CD4-positive, alpha-beta T cell treated with Interleukin-2 at 100 ng/mL for 4 hours (primary cell): ENCODE measurements around the gene DAGLA.
A peak's percentile ranks its signal among the peaks of the same experiment; 100 is the strongest.

Experiments
- DNase-seq: peaks from one replicate; pipeline ENCODE4 v3.0.0-alpha.2; 2020; ENCODE audit warnings: low spot score

The DAGLA gene

DNA sequence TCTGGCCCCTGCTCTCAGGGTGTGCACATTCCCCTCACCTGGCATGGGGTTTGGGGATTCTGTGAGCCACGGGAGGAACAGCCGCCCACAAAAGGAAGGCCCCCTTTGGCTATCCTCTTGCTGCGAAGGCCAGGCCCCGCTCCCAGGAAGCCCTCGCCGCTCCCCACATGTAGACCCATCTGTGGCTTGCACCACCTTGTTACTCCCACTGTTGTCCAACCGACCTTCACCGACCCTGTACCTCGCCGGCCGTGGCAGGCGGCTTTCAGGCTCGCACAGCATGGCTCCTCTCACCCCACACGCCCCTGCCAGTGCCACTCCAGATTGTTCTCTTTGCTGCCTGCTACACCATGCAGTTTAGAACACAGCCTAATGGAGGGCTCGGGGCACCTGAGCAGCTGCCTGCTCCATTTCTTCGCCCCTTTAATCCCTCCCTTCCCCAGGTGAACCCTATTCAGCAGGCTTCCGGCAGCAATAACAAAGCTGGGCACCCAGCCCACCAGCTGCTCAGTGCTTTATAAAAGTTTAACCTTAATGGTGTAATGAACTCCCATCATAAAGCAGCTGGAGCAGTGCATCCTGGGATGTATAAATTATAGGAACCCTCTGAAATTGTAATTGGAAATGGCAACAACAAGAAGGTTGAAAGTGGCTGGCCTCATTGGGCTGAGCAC, 10.7 kb downstream of the DAGLA start:
- DNase-seq = no peak

DNA sequence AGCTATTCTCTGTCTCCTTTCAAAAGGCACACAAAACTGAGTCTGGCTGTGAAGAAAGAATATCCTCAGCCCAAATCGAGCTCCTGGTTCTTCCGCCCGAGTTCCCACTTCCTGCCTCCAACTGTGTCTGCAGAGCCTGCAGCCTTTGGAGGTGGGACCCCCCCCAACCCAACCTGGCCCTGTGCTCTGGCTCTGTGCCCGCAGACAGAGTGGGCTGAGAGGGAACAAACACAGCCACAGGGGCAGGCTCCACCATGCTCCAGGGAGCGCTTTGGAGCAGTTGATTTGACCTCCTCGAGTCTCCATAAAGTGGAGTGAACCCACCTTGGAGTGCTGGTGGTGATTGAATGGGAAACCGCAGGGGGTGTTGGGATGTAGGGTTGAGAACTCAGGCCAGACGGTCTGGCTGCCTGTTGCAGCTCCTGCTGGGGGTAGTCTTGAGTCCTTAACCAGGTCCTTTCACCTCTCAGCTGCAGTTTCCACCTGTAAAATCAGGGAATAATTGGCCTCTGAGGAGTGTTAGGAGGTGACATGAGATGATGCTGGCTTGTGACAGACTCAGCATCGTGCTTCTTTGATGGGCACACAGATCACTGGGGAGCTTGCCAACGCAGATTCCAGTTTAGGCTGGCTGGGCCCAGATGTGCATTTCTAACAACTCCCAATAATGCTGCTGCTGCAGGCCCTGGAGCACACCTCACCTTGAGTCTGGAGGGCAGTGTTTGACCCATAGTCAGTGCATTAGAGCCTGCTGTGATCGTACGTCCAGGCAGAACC, 11.4 kb downstream of the DAGLA start:
- no peak for DNase-seq

DNA sequence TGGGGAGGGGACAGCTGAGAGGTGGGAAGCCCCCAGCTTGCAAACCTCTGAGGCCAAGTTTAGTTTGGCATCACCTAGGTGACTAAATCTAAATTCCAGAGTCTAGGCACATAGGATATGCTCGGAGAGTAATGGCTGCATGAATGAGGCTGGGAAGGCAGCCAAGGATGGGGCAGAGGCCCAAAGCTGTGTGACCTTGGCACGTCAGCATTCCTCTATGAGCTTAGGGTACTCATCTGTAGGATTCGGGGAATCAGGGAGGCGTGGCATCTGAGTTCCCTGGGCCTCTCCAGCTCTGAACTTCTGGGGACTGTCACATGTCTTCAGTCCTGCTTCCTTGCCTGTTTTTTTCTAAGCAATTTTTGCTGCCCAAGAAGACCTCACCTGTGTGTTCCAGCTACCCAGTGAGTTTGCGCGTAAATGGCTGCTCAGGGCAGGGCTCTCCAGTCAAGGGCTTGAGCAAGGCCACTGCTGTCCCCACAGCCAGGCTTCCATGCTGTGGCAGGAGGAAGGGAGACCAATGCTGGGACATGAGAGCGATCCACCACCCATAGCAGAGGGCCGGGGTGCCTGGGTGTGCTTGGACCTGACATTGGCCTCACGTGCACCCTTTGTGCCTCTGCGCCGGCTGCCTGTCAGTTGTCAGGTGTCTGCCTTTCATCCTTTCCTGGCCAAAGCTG, 13.9 kb downstream of the DAGLA start:
- DNase-seq = no peak

DNA sequence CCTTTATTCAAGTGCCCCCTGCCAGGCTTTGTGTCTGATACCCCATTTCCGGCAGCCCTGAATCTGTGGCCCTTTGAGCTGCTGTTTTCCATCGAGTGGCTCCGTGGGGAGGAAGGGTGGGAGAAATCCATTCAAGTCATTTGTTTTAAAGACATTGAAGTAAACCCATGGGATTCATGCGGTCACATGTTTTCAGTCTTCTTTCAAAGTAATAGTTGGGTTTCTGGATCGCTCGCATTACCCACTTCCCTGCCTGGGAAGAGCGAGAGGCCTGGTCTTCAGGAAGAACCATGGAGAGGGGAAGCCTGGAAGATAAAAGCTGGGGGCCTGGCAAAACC, 14.4 kb downstream of the DAGLA start:
- DNase-seq = no peak

DNA sequence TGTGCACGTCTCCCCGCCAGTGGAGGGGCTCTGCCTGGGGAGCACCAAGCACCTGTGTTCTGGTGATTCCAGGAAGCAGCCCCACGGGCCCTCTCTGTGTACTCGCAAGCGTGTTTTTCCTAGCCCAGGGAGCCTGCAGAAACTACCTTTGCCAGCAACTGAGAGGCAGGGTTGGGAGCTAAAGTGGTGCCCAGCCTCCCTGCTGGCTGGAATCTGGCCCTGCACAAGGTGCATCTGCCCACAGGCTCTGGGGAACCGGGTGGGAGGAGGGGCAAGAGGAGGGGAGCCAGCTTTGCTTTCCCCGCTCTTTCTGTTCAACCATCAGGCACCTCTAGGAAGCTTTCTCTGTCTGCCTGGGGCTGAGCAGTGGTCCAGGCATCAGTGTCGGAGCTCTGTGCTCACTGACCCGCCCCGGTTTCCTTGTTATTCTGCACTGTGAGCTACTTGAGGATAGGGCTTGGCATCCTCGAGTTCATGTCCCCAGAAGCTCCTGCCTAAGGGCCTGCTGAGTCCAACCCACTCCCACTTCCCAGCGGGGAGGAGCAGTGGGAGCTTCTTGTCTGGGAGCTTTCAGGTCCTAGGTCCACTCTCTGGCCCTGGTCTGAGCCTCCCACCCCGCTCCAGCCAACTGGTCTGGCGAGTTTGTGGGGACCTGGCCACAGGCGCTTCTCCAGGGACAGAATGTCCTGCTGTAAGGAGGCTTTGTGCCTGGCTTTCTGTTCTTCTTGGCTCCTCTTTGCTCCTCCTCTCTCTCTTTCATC, 14.9 kb downstream of the DAGLA start:
- DNase-seq = no peak

DNA sequence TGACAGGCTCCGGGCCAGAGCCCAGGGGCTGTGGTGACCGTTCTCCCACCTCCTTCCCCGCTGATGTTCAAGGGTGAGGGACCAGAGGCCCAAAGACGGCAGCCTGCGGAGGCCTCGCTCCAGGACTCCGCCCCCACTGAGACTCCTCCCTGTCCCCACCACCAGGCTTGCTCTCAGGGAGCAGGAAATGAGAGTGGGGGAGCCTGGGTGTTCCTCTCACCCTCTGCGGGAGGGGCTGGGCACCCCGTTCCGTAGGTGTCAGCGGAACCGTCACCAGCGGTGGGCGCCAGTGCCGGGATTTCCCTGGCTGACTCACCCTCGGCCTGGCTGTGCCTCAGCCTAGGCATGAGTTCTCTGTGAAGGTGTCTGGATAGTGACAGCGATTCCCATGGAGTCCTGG, 15.7 kb downstream of the DAGLA start:
- peak; percentile 95 for DNase-seq

DNA sequence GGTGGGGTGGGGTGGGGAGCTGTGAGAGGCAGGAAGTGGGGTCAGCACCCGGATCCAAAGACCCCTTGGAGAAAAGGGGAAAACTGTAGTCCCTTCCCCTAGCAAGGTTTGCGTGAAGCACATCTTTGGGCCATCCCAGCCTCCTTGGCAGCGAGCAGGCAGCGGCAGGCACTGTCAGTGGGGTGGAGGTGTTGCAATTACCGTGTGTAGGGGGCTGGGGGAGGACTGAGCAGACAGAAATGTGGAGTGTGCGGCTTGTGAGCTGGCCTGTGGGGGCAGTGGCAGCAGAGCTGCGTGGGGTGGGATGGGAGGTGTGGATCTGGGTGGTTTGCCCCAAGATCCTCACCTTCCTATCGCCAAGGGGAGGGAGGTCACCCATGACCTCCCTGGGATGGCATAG, 16.4 kb downstream of the DAGLA start:
- DNase-seq = no peak

DNA sequence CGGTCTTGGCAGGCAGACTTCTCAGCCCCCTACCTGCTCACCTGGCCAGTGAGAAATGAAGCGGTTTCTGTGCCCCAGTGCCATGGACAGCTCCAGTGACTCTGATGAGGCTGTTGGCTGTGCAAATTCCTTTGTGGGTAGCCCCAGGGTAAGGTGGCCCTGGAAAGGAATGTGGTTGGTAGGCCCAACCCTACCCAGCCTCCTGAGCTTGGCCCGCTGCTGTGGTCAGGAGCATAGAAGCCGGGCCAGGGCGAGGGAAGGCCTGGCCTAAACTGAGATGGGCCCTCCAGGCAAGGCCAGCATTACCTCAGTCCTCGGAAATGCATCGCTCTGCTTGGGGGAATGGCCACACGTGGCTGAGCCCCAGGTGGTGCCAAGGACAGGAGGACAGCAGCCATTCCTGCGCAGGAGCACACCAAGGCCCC, 16.9 kb downstream of the DAGLA start:
- no peak for DNase-seq

DNA sequence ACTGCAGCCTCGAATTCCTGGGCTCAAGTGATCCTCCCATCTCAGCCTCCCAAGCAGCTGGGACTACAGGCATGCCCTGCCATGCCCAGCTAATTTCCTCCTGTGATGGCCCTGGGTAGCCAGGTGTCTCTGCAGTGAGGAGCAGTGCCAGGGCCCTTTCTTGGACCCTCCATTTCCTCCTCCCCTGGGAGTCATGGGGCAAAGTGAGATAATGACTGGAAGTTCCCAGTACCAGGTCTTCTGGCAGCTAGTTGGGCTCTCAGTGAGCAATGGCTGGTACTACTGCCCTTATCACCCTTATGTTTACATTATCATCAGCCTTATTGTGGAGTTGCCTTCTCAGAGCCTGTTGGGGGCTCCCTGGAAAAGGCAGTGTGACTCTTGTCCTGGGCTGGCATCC, 17.6 kb downstream of the DAGLA start:
- no peak for DNase-seq

DNA sequence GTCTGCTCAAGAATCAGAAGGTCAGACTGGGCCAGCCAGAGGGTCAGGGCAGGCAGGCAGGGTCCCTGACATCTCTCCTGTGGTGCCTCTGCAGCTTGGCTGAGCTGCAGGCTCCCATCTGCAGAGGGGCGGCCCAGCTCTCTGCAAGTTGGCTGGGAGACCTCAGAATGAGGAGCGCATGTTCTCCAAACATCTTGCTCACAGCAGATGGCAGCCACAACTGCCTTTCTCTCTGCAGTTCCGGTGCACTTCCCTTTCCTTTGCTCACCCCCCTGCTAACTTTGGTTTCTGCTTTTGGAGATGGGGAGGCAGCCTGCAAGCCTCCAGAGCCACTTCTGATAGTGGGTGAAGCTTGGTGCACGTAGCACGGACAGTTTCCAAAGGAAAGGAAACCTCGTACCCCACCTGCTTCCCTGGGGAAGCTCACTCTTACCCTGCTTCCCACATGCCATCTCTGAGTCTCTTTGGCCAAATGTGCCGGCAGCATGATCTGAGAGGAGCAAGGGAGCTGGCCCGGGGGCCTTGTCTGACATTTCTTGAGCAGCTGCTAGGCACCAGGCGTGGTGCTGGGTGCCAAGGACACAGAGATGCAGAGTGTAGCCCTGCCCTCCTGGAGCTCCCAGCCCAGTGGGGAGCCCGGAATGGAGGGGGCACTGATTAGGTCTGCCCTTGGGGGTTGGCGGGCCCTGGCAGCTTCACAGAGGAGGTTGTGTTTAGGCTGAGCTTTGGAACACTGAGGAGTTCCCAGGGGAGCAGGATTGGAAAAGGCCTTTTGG, 18.2 kb downstream of the DAGLA start:
- DNase-seq = no peak

DNA sequence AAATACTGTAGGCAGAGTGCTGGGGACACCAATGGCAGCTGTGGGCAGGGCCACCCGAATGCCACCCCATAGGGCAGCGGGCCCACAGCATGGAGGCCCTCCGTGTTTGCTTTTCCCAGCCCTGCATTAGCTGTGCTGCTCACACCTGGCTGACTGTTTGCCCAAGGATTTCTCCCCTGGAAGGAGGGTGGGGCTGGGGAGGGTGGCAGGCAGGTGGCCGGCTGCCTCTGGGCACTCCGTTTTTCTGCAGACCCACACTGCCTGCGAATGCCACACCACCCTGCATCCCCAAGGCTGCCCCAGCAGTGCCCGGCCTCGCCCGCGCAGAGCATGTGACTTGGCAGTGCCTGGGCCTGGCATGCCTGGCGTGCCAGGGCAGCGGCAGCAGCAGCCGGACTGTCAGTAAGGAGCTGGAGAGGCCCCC, 19.6 kb downstream of the DAGLA start:
- DNase-seq = no peak

DNA sequence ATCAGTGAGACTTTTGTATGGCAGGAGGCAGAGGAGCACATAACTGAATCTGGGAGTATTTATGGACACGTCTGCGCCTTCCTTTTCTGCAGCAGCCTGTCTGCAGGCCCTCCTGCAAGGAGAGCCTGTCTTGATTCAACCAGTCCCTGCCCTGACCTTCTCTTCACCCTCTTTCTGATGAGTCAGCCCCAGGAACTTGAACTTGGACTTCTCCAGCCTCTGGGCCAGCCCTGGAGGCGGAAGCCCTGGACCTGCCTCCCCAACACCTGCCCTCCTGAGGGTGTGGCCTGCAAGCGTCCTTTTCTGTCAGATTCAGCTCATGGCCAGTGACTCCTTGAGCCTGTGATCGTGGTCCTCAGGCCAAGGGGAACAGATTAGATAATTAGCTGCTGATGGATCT, 20.0 kb downstream of the DAGLA start:
- DNase-seq = no peak

DNA sequence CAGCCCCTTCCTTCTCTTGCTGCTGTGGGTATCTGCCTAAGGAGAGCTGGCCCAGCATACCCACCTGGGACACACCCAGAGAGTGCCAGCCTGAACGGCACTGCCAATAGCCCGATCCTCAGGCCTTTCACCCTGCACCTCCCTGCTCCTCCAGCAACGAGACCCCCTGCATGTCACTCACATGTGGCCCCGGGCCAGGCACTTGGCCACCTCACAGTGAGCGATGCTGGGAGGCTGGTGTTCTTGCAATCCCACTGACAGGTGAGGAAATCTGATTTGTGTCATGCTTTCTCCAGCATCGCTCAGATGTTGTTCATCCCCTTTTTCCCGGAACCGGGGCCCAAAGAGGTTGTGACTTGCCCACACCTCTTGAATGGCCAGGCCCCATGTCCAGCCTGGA, 20.5 kb downstream of the DAGLA start:
- no peak for DNase-seq

DNA sequence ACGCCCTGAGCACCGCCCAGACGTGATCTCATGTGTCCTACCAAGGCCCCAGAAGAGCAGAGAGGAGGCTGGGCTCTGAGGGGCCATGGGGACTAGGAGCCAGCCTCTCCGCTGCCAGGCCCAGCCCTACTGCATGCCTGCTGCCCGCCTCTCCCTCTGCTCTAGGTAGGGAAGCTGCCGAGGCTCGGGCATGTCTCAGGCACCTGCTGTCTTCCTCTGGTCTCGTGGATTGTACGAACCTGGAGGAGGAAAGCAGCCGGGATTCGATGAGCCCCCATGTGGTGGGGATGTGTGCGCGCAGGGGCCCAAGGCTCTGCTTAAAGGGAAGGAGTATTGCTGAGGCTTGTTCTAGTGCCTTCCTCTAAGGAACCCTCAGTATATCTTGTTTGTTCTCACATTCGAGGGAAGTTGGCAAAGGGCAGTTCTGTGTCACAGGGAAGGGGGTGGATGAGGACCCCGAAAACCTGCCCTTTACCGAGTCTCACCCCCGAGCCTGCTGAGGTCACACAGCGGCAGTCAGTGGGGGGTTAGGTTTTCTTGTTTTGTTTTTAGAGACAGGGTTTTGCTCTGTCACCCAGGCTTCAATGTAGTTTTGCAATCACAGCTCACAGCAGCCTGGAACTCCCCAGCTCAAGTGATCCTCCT, 21.2 kb downstream of the DAGLA start:
- no peak for DNase-seq

DNA sequence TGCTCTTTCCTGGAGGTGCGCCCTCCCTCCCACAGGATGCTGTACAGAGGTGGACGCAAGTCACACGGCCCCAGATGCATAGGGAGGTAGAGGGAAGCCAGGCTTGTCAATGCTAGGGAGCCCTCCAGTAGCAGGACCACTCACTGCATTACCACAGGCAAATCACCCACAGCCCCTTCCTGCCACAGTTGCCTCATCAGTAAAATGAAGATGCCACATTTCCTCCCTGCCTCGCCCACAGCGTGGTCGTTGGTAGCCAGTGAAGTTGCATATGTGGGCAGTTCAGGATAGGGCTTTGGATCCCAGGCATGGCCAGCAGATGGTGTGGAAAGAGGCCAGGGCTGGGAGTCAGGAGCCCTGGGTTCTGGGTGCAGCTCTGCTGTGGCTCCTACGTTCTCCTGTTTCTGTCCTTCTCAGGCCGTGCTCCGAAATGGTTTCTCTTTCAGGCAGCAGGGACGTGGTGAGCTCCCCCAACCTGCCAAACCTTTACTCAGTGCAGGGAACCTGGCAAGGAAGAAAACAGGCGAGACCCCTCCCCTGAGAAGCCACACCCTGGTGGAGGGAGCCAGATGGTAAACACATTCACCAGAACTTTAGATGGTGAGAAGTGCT, 22.6 kb downstream of the DAGLA start:
- no peak for DNase-seq

DNA sequence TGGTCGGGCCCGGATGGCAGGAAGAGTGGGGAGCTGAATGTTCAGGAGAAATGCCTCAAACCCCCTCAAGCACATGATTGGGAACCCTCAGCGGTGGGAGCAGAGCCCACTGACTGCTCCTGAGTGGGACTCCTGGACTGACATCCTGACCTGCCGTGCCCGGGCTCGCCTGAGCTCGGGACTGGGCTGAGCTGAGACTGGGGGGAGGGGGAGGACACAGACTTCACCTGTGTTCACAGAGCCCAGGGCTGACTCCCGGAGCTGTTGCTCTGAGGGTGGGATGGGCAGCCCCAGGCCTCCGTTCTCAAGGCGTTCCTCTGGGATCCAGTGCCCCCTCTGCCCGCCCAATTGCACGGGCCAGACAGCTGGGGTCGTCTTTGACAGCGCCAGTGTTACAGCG, 24.6 kb downstream of the DAGLA start:
- DNase-seq = no peak

DNA sequence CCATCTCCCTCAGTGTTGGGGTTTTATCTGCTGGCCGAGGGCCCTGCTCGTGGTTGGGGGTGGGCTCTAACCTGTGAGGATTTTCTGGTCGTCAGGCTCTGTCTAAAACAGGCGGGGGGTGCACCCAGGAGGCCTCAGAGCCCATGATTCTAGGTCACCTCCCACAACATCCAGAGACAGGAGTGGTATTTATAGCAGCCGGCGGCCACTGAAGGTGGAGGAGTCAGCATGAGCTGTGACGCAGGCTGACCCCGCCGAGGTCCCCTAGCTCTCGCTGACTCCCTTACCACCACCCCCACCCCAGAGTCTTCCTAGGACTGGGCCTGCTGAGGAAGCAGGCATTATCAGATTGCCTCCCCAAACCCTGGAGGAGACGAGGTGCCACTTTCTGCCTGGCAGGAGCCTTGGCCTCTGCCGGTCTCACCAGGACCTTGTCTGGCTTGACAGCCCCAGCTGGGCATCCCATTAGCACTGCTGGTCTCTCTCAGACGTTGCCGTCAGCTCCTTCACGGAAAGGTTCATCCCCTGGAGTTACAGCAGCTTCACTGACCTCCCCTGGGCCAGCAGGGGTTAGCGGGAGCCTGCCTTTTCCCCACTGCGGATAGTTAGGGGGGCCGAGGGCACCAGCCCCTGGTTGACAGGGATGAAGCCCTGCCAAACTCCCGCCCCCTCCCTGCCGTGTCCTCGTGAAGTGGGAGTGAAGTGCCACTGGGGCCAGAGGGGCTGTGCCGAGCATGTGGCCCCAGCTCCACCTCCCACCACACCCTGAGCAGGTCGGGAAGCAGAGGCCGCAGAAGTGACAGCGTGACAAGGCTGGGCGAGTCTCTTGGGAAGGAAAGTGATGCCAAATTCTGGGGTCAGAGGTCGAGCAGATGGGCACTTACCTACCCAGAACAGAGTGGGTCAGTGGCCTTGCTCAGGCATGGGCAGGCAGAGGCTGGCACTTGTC, 26.5 kb downstream of the DAGLA start:
- no peak for DNase-seq

DNA sequence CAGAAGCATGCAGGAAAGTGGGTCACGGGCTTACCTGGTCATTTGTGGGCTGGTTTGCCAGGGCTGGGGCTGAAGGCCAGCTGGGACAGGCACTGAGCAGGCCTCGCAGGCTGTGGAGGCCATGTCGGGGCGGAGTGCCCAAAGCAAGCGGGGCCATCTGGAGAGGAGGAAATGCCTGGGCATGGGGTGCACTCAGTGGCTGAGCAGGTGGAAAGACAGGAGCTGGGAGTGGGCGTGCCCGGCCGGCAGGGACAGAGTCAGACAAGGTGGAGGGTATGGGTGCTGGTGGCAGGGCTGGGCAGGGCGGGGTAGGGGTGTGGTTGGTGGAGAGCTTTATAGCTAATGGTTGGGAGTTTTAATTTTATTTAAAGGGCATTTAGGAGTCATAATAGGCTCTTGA, 27.4 kb downstream of the DAGLA start:
- DNase-seq = no peak

DNA sequence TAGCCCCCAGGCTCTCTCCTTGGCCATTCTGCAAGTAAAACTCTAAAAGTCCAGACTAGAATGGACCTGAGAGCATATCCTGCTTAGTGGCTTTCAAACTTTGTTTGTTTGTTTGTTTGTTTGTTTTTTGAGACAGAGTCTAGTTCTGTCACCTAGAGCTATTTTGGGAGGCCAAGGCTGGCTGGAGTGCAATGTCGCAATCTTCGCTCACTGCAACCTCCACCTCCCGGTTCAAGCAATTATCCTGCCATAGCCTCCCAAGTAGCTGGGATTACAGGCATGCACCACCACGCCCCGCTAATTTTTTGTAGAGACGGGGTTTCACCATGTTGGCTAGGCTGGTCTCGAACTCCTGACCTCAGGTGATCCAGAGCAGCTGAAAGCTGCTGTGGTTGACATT, 28.9 kb downstream of the DAGLA start:
- no peak for DNase-seq

DNA sequence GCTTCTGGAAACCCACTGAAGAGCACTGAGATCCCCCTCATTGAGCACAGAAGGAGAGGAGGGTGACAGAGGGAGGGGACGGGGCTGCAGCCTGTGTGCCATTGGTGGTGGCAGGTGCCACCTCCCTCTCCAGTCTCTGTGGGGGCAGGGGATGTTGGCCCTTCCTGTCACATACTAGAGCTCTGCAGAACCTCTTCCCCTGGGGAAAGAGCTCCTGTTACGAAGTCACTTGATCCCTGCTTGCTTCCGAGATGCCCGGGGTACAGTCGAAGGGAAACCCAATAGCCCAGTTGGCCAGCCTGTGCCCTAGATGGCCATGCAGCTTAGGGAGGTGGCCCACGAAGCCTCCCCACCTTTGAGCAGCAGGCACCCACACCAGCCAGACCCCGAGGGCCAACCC, 29.4 kb downstream of the DAGLA start:
- no peak for DNase-seq
